ENCODE results near the gene NAP1L4.

NAP1L4 gene

GRCh38 chr11:2999464-2999998, 7.4 kb upstream of the NAP1L4 start:
- H3K4me3 ChIP-seq (ENCODE audit: low read depth, low read length), result no peak overlapping the region
- TF ChIP-seq CTCF (IDR thresholded peaks at IDR 0.05; ENCODE audit: borderline replicate concordance, insufficient read depth, low read depth, low read length), result no peak

GRCh38 chr11:2998073-2998850, 6.1 kb upstream of the NAP1L4 start:
- TF ChIP-seq CTCF (IDR thresholded peaks at IDR 0.05; ENCODE audit: borderline replicate concordance, insufficient read depth, low read depth, low read length), result no peak
- H3K4me3 ChIP-seq (ENCODE audit: low read depth, low read length), result no peak overlapping the region

DNA sequence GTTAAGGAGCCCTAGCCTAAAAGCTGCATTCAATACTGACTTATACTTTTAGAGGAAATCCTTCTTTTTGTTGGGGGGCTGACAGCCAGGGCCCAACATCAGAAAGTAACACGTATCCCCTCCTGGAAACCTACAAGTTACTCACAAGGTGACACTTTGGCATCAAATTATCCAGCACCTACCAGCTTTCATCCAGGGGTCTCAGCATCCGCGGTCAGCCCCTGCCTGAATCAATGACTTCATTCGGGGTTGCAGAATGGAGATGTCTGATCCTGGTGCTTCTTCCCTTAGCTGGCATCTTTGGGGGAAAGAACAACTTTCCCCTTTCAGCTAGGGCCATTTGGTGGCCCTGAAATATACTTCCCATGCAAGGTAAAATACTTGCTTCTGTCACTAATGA, 5.3 kb upstream of the NAP1L4 start:
- TF ChIP-seq CTCF (IDR thresholded peaks at IDR 0.05; ENCODE audit: borderline replicate concordance, insufficient read depth, low read depth, low read length), result no peak

GRCh38 chr11:2996976-2997375, 4.8 kb upstream of the NAP1L4 start:
- TF ChIP-seq CTCF (IDR thresholded peaks at IDR 0.05; ENCODE audit: borderline replicate concordance, insufficient read depth, low read depth, low read length), result no peak

More for the DNA sequence above, 5.3 kb upstream of the NAP1L4 start:
- H3K4me3 ChIP-seq (ENCODE audit: low read depth, low read length), result no peak overlapping the region

DNA sequence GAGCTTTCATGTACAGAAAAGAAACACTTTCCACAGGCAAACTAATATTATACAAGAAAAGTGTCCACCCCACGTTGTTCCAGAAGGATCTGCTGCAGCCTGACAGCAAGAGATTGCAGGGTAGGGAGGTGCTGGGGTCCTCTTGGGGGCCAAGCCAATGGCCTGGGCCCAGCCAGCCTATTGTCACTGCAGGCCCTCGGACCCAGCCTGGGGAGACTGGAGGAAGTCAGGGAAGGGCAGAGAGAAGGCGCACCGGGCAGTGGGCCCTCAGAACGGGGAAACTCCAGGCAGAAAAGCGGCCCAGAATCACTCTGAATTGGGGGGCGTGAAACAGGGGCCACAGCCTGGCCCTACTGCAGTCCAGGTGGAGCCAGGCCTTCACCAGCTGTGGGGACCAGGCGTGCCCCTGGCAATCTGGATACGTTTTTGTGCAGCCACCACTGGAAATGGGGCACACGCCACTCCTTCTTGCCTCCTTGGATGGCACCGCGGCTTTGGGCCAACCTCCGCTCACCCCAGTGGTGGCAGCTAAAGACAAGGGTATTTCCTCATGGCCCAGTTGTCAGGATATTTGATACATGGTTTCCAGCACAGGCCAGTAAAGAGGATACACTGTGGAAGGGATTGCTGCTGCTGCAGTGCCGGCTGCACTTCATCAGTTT, 3.9 kb upstream of the NAP1L4 start:
- TF ChIP-seq CTCF (IDR thresholded peaks at IDR 0.05; ENCODE audit: borderline replicate concordance, insufficient read depth, low read depth, low read length), result no peak
- H3K4me3 ChIP-seq (ENCODE audit: low read depth, low read length), result no peak overlapping the region

More at GRCh38 chr11:2996976-2997375, 4.8 kb upstream of the NAP1L4 start:
- H3K4me3 ChIP-seq (ENCODE audit: low read depth, low read length), result no peak overlapping the region

- TF ChIP-seq CTCF (IDR thresholded peaks at IDR 0.05; ENCODE audit: borderline replicate concordance, insufficient read depth, low read depth, low read length), result no peak
- no peak overlapping the region for H3K4me3 ChIP-seq (ENCODE audit: low read depth, low read length)
Measured at GRCh38 chr11:2995031-2995561, 3.0 kb upstream of the NAP1L4 start.
